Activated naive CD8-positive, alpha-beta T cell treated with anti-CD3 and anti-CD28 coated beads for 36 hours (primary cell): Measurements from ENCODE around the gene MAVS. TPM values are rescaled to one million over a fixed set of nuclear protein-coding genes. Genes with fewer than 3 reads are reported as not detected.

Source experiments
- DNase-seq: peaks from one replicate; pipeline ENCODE4 v3.0.0; 2021
- H3K27ac Mint-ChIP-seq: one replicate; pipeline ENCODE4 v1.8.0; 2022; ENCODE audit warnings: mild to moderate bottlenecking, moderate library complexity, mixed read lengths
- H3K27me3 Mint-ChIP-seq: one replicate; pipeline ENCODE4 v1.8.0; 2022; ENCODE audit warnings: mild to moderate bottlenecking, mixed read lengths
- H3K36me3 Mint-ChIP-seq: one replicate; pipeline ENCODE4 v1.8.0; 2021; ENCODE audit warnings: mild to moderate bottlenecking, mixed read lengths
- H3K4me1 Mint-ChIP-seq: one replicate; pipeline ENCODE4 v1.8.0; 2021; ENCODE audit warnings: mixed read lengths
- H3K4me3 Mint-ChIP-seq: one replicate; pipeline ENCODE4 v1.8.0; 2022; ENCODE audit warnings: mild to moderate bottlenecking, moderate library complexity, mixed read lengths
- H3K9me3 Mint-ChIP-seq: one replicate; pipeline ENCODE4 v1.8.0; 2022; ENCODE audit warnings: mixed read lengths
- total RNA-seq, 2 experiments: library from RNA; stranded (reverse); gene quantifications; one replicate each; pipeline ENCODE4 v1.2.3, GENCODE V29; 2021

MAVS gene
- total RNA-seq, 2 experiments from 2014 or later, result 21.2 to 21.6 TPM

GRCh38 chr20:3919352-3919751, 72.7 kb downstream of the MAVS start:
- Mint-ChIP-seq H3K9me3 (no peaks in the 10 kb centered on the region), H3K27ac (peak overlapping the region; percentile 26), H3K4me1 (peaks cover 36% of the 10 kb centered on the region), H3K36me3 (peaks cover 41% of the 10 kb centered on the region), H3K27me3 (no peaks in the 10 kb centered on the region), H3K4me3 (no peak overlapping the region)
- no peak for DNase-seq

DNA sequence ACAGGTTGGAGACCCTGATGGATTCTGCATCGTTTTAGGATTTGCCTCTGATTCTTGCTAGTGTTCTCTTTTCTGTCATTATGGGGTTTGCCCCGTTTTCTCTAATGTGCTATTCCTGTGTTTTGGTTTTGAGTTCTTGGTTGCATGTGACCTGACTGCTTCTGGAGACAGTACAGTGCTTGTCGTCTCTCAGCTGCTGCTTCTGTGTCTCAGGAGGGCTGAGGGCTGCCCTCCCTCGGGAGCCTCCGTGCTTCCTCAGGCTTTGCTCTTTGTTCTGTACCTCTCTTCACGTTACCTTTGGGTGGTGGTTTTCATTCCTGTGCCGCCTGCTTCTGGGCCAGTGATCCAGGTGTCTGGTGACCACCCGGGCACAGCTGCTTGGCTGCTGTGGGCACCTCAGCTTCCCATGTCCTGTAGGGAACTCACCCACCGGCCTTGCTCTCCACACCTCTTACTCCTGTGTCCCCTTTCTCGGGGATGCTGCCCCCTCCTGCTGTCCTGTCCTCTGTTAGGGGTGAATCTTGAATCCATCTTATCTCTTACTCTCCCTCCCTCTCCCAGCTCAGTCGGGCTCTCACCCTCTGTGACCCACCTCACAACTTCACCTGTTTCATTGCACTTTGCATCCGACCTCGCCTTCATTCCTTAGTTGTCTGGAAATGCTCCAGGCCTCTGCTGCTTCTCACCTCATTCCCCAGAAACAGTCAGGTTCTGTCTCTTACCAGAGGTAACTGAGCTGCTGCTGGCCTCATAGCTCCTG, 75.8 kb downstream of the MAVS start:
- no peak for DNase-seq
- no peak overlapping the region for H3K4me3 Mint-ChIP-seq
- peaks cover 33% of the 10 kb centered on the region for H3K36me3 Mint-ChIP-seq
- peaks cover 41% of the 10 kb centered on the region for H3K4me1 Mint-ChIP-seq
- H3K9me3 Mint-ChIP-seq, result no peaks in the 10 kb centered on the region
- H3K27me3 Mint-ChIP-seq, result no peaks in the 10 kb centered on the region
- peak overlapping the region; percentile 56 for H3K27ac Mint-ChIP-seq

DNA sequence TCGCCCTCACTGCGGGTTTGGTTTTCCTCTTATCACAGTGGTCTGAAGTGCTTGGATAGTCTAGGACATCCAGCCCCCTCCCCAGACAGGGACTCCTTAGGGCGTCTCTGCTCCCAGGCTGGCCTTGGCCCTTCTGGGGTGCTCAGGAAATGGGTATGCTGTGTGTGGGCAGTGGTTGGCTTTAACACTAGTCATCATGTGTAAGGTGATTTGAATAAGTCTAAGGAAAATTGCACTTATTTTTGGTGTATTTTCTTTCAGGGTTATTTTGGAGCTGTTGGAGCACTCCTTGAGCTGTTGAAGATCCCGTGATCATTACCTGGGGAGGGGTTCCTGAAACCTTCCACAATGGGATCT, 76.3 kb downstream of the MAVS start:
- H3K4me3 Mint-ChIP-seq, result no peak overlapping the region
- peaks cover 33% of the 10 kb centered on the region for H3K36me3 Mint-ChIP-seq
- H3K27ac Mint-ChIP-seq, result peak overlapping the region; percentile 56
- no peaks in the 10 kb centered on the region for H3K9me3 Mint-ChIP-seq
- no peaks in the 10 kb centered on the region for H3K27me3 Mint-ChIP-seq
- H3K4me1 Mint-ChIP-seq, result peaks cover 42% of the 10 kb centered on the region
- no peak for DNase-seq

GRCh38 chr20:3923818-3924217, 77.2 kb downstream of the MAVS start:
- no peak for DNase-seq
- Mint-ChIP-seq H3K27ac (peak overlapping the region; percentile 64), H3K9me3 (no peaks in the 10 kb centered on the region), H3K27me3 (no peaks in the 10 kb centered on the region), H3K4me3 (no peak overlapping the region), H3K36me3 (peaks cover 29% of the 10 kb centered on the region), H3K4me1 (peaks cover 42% of the 10 kb centered on the region)

DNA sequence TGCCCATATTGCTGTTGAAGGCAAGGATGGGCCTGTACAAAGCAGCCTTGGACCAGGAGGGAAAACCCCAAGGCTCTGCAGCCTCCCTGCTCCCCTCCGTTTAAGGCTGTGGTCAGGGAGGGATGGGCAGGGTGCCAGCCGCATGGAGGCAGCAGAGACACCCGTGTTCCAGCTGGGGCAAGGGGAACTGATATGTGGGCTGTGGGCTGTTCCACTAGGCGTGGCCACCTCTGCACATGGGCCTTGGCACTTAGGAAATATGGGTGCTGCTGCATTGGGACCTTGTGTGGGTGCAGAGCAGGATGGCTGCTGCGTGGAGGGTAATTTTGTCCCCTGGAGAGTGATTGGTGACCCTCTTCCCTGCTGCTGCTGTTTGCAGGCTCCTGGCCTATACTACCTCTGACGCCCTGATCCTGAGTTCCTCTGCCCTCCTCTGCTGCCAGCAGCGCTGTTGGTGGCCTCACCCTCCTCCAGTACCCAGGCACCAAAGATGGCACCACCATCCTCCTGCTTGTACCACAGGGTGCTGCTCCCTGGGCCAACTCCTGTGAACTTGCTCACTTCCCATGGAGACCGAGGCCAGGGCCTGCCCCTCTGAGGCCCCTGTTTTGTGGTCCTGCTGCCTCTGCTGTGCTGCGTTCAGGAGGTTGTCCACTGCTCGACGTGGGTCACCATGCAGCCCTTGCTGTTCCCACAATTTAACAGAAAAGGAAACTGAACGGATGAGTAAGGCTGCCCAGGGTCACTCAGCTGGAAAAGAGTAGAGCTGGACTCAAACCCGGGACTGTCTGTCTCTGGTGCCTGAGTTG, 77.9 kb downstream of the MAVS start:
- Mint-ChIP-seq H3K27ac (peak overlapping the region; percentile 76), H3K27me3 (no peaks in the 10 kb centered on the region), H3K4me1 (peaks cover 41% of the 10 kb centered on the region), H3K36me3 (peaks cover 24% of the 10 kb centered on the region), H3K9me3 (no peaks in the 10 kb centered on the region), H3K4me3 (no peak overlapping the region)
- no peak for DNase-seq

DNA sequence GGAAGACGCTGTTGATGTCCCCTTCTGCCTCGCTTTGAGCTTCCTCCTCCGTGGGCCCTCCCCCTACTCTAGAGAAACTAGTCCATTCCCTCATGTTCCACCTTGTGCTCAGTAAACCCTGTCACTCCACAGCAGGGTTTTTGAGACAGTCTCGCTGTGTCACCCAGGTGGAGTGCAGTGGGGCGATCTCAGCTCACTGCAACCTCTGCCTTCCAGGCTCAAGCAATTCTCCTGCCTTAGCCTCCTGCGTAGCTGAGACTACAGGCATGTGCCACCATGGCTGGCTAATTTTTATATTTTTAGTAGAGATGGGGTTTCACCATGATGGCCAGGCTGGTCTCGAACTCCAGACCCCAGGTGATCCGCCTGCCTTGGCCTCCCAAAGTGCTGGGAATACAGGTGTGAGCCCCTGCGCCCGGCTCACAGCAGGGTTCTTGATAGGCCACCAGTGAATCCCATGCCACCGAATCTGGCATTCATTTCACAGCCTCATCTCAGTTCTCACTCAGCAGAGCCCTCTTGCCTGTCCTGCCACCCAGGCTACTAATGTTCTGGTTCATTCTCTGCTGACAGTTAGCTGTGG, 78.6 kb downstream of the MAVS start:
- DNase-seq, result no peak
- peaks cover 45% of the 10 kb centered on the region for H3K4me1 Mint-ChIP-seq
- peak overlapping the region; percentile 72 for H3K27ac Mint-ChIP-seq
- H3K36me3 Mint-ChIP-seq, result peaks cover 23% of the 10 kb centered on the region
- no peaks in the 10 kb centered on the region for H3K27me3 Mint-ChIP-seq
- no peak overlapping the region for H3K4me3 Mint-ChIP-seq
- no peaks in the 10 kb centered on the region for H3K9me3 Mint-ChIP-seq

Other genes starting within 250 kb of the MAVS start
- gene GFRA4, start 183.4 kb upstream of the MAVS start, total RNA-seq, result not detected
- gene ADAM33, start 164.8 kb upstream of the MAVS start, total RNA-seq, result not detected
- gene SIGLEC1, start 134.2 kb upstream of the MAVS start, total RNA-seq, result not detected
- gene HSPA12B, start 114.1 kb upstream of the MAVS start, total RNA-seq, result not detected
- 10 to 100 TPM; 63.5 to 63.8 TPM for gene ADISSP, start 79.1 kb upstream of the MAVS start, total RNA-seq
- gene SPEF1, start 65.4 kb upstream of the MAVS start, total RNA-seq, result under 1 TPM; 0.12 to 0.23 TPM
- 10 to 100 TPM; 54.6 to 59.0 TPM for gene CENPB, start 60.1 kb upstream of the MAVS start, total RNA-seq
- 10 to 100 TPM; 54.6 to 60.9 TPM for gene CDC25B, start 50.5 kb upstream of the MAVS start, total RNA-seq
- 10 to 100 TPM; 11.1 to 11.7 TPM for gene AP5S1, start 26.3 kb upstream of the MAVS start, total RNA-seq
- gene PANK2, start 42.6 kb downstream of the MAVS start, total RNA-seq, result 10 to 100 TPM; 50.0 to 50.7 TPM
- 10 to 100 TPM; 13.3 to 13.7 TPM for gene RNF24, start 168.7 kb downstream of the MAVS start, total RNA-seq